ENCODE results near the gene ZNF700. TPM values are rescaled to one million over a fixed set of nuclear protein-coding genes. Genes with fewer than 3 reads are reported as not detected.
"Not testable (repeated sequence)": the region's sequence is repeated elsewhere in the genome, so short reads cannot be mapped to it uniquely, and the experiment has no call there.

Gene ZNF700
- total RNA-seq, 2 donors from 2014 or later, result 12.0 to 12.2 TPM

- Mint-ChIP-seq H3K36me3 (ENCODE audit: low read depth) (peaks cover 22% of the 10 kb centered on the region), H3K27ac (no peak overlapping the region), H3K9me3 (no peaks in the 10 kb centered on the region), H3K4me3 (no peak overlapping the region), H3K27me3 (no peaks in the 10 kb centered on the region), H3K4me1 (peaks cover 25% of the 10 kb centered on the region)
- ATAC-seq (replicated peaks), result no peak
Measured at GRCh38 chr19:11921852-11922495, 2.9 kb upstream of the ZNF700 start.

GRCh38 chr19:11925651-11926187, 812 bp downstream of the ZNF700 start:
- H3K27ac Mint-ChIP-seq, result peak overlapping the region; percentile 96
- peak overlapping the region; percentile 95 for H3K4me3 Mint-ChIP-seq
- not testable (repeated sequence) for H3K27me3 Mint-ChIP-seq; H3K9me3 Mint-ChIP-seq; ATAC-seq (replicated peaks)
- peaks cover 44% of the 10 kb centered on the region for H3K36me3 Mint-ChIP-seq (ENCODE audit: low read depth)
- peaks cover 33% of the 10 kb centered on the region for H3K4me1 Mint-ChIP-seq

GRCh38 chr19:11927227-11927626, 2.3 kb downstream of the ZNF700 start:
- no peak for ATAC-seq (replicated peaks)
- Mint-ChIP-seq H3K27ac (no peak overlapping the region), H3K9me3 (no peaks in the 10 kb centered on the region), H3K36me3 (ENCODE audit: low read depth) (peaks cover 58% of the 10 kb centered on the region), H3K4me1 (peaks cover 38% of the 10 kb centered on the region), H3K27me3 (no peaks in the 10 kb centered on the region), H3K4me3 (no peak overlapping the region)

GRCh38 chr19:11931051-11931450, 6.1 kb downstream of the ZNF700 start:
- peaks cover 22% of the 10 kb centered on the region for H3K4me1 Mint-ChIP-seq
- H3K36me3 Mint-ChIP-seq (ENCODE audit: low read depth), result peaks cover 62% of the 10 kb centered on the region
- no peaks in the 10 kb centered on the region for H3K9me3 Mint-ChIP-seq
- ATAC-seq (replicated peaks), result no peak
- H3K27me3 Mint-ChIP-seq, result no peaks in the 10 kb centered on the region
- no peak overlapping the region for H3K4me3 Mint-ChIP-seq
- peak overlapping the region; percentile 73 for H3K27ac Mint-ChIP-seq

GRCh38 chr19:11931513-11931912, 6.6 kb downstream of the ZNF700 start:
- peaks cover 18% of the 10 kb centered on the region for H3K4me1 Mint-ChIP-seq
- H3K27ac Mint-ChIP-seq, result no peak overlapping the region
- ATAC-seq (replicated peaks), result no peak
- H3K27me3 Mint-ChIP-seq, result no peaks in the 10 kb centered on the region
- H3K4me3 Mint-ChIP-seq, result no peak overlapping the region
- peaks cover 63% of the 10 kb centered on the region for H3K36me3 Mint-ChIP-seq (ENCODE audit: low read depth)
- no peaks in the 10 kb centered on the region for H3K9me3 Mint-ChIP-seq

- peaks cover 75% of the 10 kb centered on the region for H3K36me3 Mint-ChIP-seq (ENCODE audit: low read depth)
- not testable (repeated sequence) for H3K27ac Mint-ChIP-seq; H3K9me3 Mint-ChIP-seq; H3K4me1 Mint-ChIP-seq; H3K27me3 Mint-ChIP-seq; H3K4me3 Mint-ChIP-seq; ATAC-seq (replicated peaks)
Measured at GRCh38 chr19:11935829-11936228, 10.9 kb downstream of the ZNF700 start.

GRCh38 chr19:11938383-11938782, 13.5 kb downstream of the ZNF700 start:
- H3K9me3 Mint-ChIP-seq, result peaks cover 16% of the 10 kb centered on the region
- H3K27ac Mint-ChIP-seq; H3K27me3 Mint-ChIP-seq; H3K4me3 Mint-ChIP-seq; ATAC-seq (replicated peaks); H3K4me1 Mint-ChIP-seq: not testable (repeated sequence)
- peaks cover 81% of the 10 kb centered on the region for H3K36me3 Mint-ChIP-seq (ENCODE audit: low read depth)

- H3K4me1 Mint-ChIP-seq; H3K4me3 Mint-ChIP-seq; H3K27ac Mint-ChIP-seq; H3K27me3 Mint-ChIP-seq; ATAC-seq (replicated peaks): not testable (repeated sequence)
- peaks cover 23% of the 10 kb centered on the region for H3K9me3 Mint-ChIP-seq
- H3K36me3 Mint-ChIP-seq (ENCODE audit: low read depth), result peaks cover 92% of the 10 kb centered on the region
Measured at GRCh38 chr19:11941361-11941887, 16.5 kb downstream of the ZNF700 start.

GRCh38 chr19:11942008-11942842, 17.3 kb downstream of the ZNF700 start:
- no peak for ATAC-seq (replicated peaks)
- peaks cover 92% of the 10 kb centered on the region for H3K36me3 Mint-ChIP-seq (ENCODE audit: low read depth)
- H3K27me3 Mint-ChIP-seq, result no peaks in the 10 kb centered on the region
- H3K27ac Mint-ChIP-seq, result no peak overlapping the region
- H3K9me3 Mint-ChIP-seq, result peaks cover 26% of the 10 kb centered on the region
- no peaks in the 10 kb centered on the region for H3K4me1 Mint-ChIP-seq
- no peak overlapping the region for H3K4me3 Mint-ChIP-seq

- no peak for ATAC-seq (replicated peaks)
- Mint-ChIP-seq H3K36me3 (ENCODE audit: low read depth) (peaks cover 92% of the 10 kb centered on the region), H3K9me3 (peaks cover 30% of the 10 kb centered on the region), H3K4me3 (no peak overlapping the region), H3K27ac (no peak overlapping the region), H3K27me3 (no peaks in the 10 kb centered on the region), H3K4me1 (no peaks in the 10 kb centered on the region)
Measured at GRCh38 chr19:11942843-11943108, 17.9 kb downstream of the ZNF700 start.

- Mint-ChIP-seq H3K36me3 (ENCODE audit: low read depth) (peaks cover 96% of the 10 kb centered on the region), H3K9me3 (peaks cover 43% of the 10 kb centered on the region), H3K27ac (no peak overlapping the region), H3K4me3 (no peak overlapping the region), H3K4me1 (no peaks in the 10 kb centered on the region), H3K27me3 (no peaks in the 10 kb centered on the region)
- no peak for ATAC-seq (replicated peaks)
Measured at GRCh38 chr19:11944656-11945055, 19.7 kb downstream of the ZNF700 start.

GRCh38 chr19:11948646-11949045, 23.7 kb downstream of the ZNF700 start:
- ATAC-seq (replicated peaks), result no peak
- Mint-ChIP-seq H3K27me3 (no peaks in the 10 kb centered on the region), H3K27ac (no peak overlapping the region), H3K4me3 (no peak overlapping the region), H3K4me1 (no peaks in the 10 kb centered on the region), H3K9me3 (peaks cover 43% of the 10 kb centered on the region), H3K36me3 (ENCODE audit: low read depth) (peaks cover 91% of the 10 kb centered on the region)

GRCh38 chr19:11949201-11949600, 24.3 kb downstream of the ZNF700 start:
- ATAC-seq (replicated peaks), result no peak
- Mint-ChIP-seq H3K4me1 (no peaks in the 10 kb centered on the region), H3K4me3 (no peak overlapping the region), H3K9me3 (peaks cover 43% of the 10 kb centered on the region), H3K27me3 (no peaks in the 10 kb centered on the region), H3K36me3 (ENCODE audit: low read depth) (peaks cover 85% of the 10 kb centered on the region), H3K27ac (no peak overlapping the region)

GRCh38 chr19:11949614-11950080, 24.7 kb downstream of the ZNF700 start:
- not testable (repeated sequence) for H3K27me3 Mint-ChIP-seq; H3K27ac Mint-ChIP-seq; H3K4me1 Mint-ChIP-seq; ATAC-seq (replicated peaks); H3K4me3 Mint-ChIP-seq
- Mint-ChIP-seq H3K36me3 (ENCODE audit: low read depth) (peaks cover 81% of the 10 kb centered on the region), H3K9me3 (peaks cover 43% of the 10 kb centered on the region)

- no peak for ATAC-seq (replicated peaks)
- Mint-ChIP-seq H3K4me1 (no peaks in the 10 kb centered on the region), H3K27me3 (no peaks in the 10 kb centered on the region), H3K36me3 (ENCODE audit: low read depth) (peaks cover 74% of the 10 kb centered on the region), H3K4me3 (no peak overlapping the region), H3K9me3 (peaks cover 41% of the 10 kb centered on the region), H3K27ac (no peak overlapping the region)
Measured at GRCh38 chr19:11950312-11950711, 25.4 kb downstream of the ZNF700 start.

Data from activated T-helper 17 cell treated with anti-CD3 and anti-CD28 coated beads, Interleukin-2, amount 50 U/mL, for 72 hours (primary cell).